ENCODE results near the gene ARFGEF3.
"Not testable (repeated sequence)": the region's sequence is repeated elsewhere in the genome, so short reads cannot be mapped to it uniquely, and the experiment has no call there.

Gene ARFGEF3

GRCh38 chr6:138204303-138204702 is 42.6 kb downstream of the ARFGEF3 start:
- FAIRE-seq, result no peak
- DNase-seq (ENCODE audit: insufficient read length, low spot score), result no peak
- TF ChIP-seq CTCF (IDR thresholded peaks at IDR 0.05; ENCODE audit: insufficient read depth, missing control alignments), result no peak

- DNase-seq (ENCODE audit: insufficient read length, low spot score), result no peak
- FAIRE-seq, result no peak
- TF ChIP-seq CTCF (IDR thresholded peaks at IDR 0.05; ENCODE audit: insufficient read depth, missing control alignments), result no peak
These were observed 43.1 kb downstream of the ARFGEF3 start for GRCh38 chr6:138204792-138205384.

GRCh38 chr6:138205437-138206094 is 43.8 kb downstream of the ARFGEF3 start:
- no peak for TF ChIP-seq CTCF (IDR thresholded peaks at IDR 0.05; ENCODE audit: insufficient read depth, missing control alignments)
- FAIRE-seq (no peak), DNase-seq (ENCODE audit: insufficient read length, low spot score) (no peak)

DNA sequence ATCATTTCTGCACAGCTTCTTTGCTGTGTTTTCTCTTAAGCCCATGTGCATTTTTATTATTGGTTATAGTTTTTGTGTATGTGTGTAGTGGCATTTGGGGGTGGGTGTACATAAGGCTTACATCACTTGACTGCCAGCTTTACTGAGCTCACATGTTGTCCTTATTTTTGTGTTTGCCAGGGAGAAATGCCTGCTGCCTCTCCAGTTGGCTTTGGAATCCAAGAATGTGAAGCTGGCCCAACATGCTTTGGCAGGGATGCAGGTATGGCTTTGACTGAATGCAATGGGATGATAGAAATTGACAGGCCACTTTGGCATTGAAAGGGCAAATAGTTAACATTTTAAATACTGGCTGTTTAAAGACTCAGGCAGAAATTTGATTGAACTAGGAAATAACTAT is 45.1 kb downstream of the ARFGEF3 start:
- DNase-seq (ENCODE audit: insufficient read length, low spot score), result no peak
- TF ChIP-seq CTCF (IDR thresholded peaks at IDR 0.05; ENCODE audit: insufficient read depth, missing control alignments), result no peak
- no peak for FAIRE-seq

DNA sequence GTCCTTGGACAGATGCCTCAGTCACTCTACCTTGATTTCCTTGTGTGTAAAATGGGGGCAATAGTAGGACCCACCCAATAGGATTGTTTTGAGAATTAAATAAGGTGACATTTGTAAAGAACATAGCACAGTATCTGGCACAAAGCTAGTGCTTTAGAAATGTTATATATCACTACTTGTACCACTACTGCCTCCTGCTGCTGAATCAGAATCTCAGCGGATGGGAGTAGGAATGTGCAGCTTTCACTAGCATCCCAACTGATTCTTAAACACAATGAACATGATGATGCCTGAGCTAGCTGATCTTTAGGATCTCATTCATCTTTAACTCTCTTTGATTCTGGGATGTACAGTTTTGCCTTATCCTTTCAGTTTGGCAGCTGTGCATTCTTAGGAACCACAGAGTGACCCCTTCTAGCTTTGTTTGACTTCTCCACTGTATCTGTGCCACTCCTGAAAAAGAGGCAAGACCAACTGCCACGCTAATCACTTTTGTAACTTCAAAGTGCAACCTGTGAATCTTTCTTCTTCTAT is 49.4 kb downstream of the ARFGEF3 start:
- no peak for FAIRE-seq
- no peak for DNase-seq (ENCODE audit: insufficient read length, low spot score)
- TF ChIP-seq CTCF (IDR thresholded peaks at IDR 0.05; ENCODE audit: insufficient read depth, missing control alignments), result no peak

DNA sequence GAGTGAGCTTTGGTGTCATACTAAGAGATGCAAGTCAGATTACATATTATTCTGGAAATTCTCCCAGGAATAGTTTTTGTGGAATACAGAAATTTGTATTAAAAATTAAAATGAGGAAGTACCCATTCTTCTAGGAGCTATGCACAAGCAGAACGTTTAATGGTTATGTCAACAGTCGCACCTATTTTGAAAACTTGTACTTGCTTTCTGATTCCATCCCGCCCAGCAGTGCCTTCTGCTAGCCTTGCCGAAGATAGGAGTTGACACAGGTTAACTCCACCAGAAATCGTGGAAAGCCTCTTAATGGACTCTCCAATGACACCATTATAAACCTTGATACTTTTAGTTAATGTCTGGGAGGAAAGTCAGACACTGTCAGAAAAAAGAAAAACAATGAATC is 49.9 kb downstream of the ARFGEF3 start:
- FAIRE-seq (no peak), DNase-seq (ENCODE audit: insufficient read length, low spot score) (no peak)
- TF ChIP-seq CTCF (IDR thresholded peaks at IDR 0.05; ENCODE audit: insufficient read depth, missing control alignments), result no peak

GRCh38 chr6:138212530-138212929 is 50.8 kb downstream of the ARFGEF3 start:
- DNase-seq (ENCODE audit: insufficient read length, low spot score); FAIRE-seq: not testable (repeated sequence)

Data from D721Med (cell line).